DND-41 (cell line): ENCODE results near the gene ATP6AP1.
A peak's percentile ranks its signal among the peaks of the same experiment; 100 is the strongest.

Source experiments
- ATAC-seq: fragments of 200-7000 bp; cut with Tn5 transposase; 3 replicates; pipeline ENCODE4 v1.9.1; 2021; ENCODE audit warnings: low read depth; ENCODE audit not compliant: insufficient read depth
- DNase-seq: peaks from one replicate; pipeline ENCODE4 v3.0.0-alpha.2; 2020
- H2AFZ ChIP-seq: 2 replicates; pipeline ENCODE4 v1.6.0; 2012; ENCODE audit warnings: low read depth, low read length
- H3K27ac ChIP-seq: 2 replicates; pipeline ENCODE4 v1.5.1; 2012; ENCODE audit warnings: low read length, inconsistent platforms
- H3K27me3 ChIP-seq: fragments of 200-600 bp; sonication (generic); 2 replicates; pipeline ENCODE4 v1.6.0; 2012; ENCODE audit warnings: low read length, mild to moderate bottlenecking, inconsistent platforms; ENCODE audit not compliant: insufficient read depth, poor library complexity
- H3K36me3 ChIP-seq: 2 replicates; pipeline ENCODE4 v1.5.1; 2012; ENCODE audit warnings: low read length, inconsistent platforms; ENCODE audit not compliant: insufficient read depth
- H3K4me1 ChIP-seq: 2 replicates; pipeline ENCODE4 v1.5.1; 2012; ENCODE audit warnings: mild to moderate bottlenecking, low read length; ENCODE audit not compliant: insufficient read depth
- H3K4me2 ChIP-seq: 2 replicates; pipeline ENCODE4 v1.6.0; 2012; ENCODE audit warnings: mild to moderate bottlenecking, moderate library complexity, low read length, inconsistent platforms; ENCODE audit not compliant: insufficient read depth
- H3K4me3 ChIP-seq, 2 experiments: fragments of 200-600 bp in 1 of 2; shearing (Covaris generic) in 1 of 2; 2 replicates each; pipeline ENCODE4 v1.5.1; 2012 to 2016; ENCODE audit warnings: inconsistent platforms in 2 of 2, low read length in 2 of 2, mild to moderate bottlenecking in 2 of 2, low read depth in 1 of 2, moderate library complexity in 1 of 2
- H3K79me2 ChIP-seq: 2 replicates; pipeline ENCODE4 v1.6.0; 2012; ENCODE audit warnings: low read length, inconsistent platforms; ENCODE audit not compliant: insufficient read depth
- H3K9ac ChIP-seq: 2 replicates; pipeline ENCODE4 v1.6.0; 2012; ENCODE audit warnings: low read depth, mild to moderate bottlenecking, inconsistent platforms, low read length, moderate library complexity
- H3K9me3 ChIP-seq: 2 replicates; pipeline ENCODE4 v1.5.1; 2012; ENCODE audit warnings: low read length, moderate library complexity, mild to moderate bottlenecking, inconsistent platforms; ENCODE audit not compliant: insufficient read depth, severe bottlenecking
- H4K20me1 ChIP-seq: 2 replicates; pipeline ENCODE4 v1.6.0; 2012; ENCODE audit warnings: low read length; ENCODE audit not compliant: insufficient read depth
- EZH2 ChIP-seq: IDR thresholded peaks from 3 replicates; pipeline ENCODE4 v1.6.1; 2012; ENCODE audit warnings: borderline replicate concordance, low read depth, mild to moderate bottlenecking, moderate library complexity, low read length, inconsistent platforms; ENCODE audit not compliant: severe bottlenecking
- TF ChIP-seq, protein P1 (sequence below): IDR thresholded peaks from 2 replicates; pipeline ENCODE4 v1.5.1; 2012; ENCODE audit warnings: borderline replicate concordance, low read length, moderate library complexity, mild to moderate bottlenecking; ENCODE audit not compliant: poor library complexity, severe bottlenecking; ENCODE audit errors: extremely low read depth

ATP6AP1 gene

DNA sequence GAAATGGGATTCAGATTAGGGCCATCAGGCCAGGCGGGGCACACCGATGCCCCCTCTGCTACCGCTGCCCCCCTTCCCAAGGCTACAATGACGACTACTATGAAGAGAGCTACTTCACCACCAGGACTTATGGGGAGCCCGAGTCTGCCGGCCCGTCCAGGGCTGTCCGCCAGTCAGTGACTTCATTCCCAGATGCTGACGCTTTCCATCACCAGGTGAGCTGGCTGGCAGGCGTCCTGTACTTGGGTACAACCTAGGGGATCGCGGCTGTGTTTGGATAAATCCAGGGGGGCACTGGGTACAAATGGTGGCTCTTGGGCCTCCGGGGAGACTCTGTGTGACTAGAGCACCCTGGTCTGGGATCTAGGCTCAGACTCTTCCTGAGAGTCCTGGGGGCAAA lies 48.3 kb upstream of the ATP6AP1 start:
- H3K9me3 ChIP-seq = no peaks in the 10 kb centered on the region
- no peaks in the 10 kb centered on the region for H3K27me3 ChIP-seq
- H3K27ac ChIP-seq = peak overlapping the region; percentile 92
- peaks cover 13% of the 10 kb centered on the region for H4K20me1 ChIP-seq
- DNase-seq (no peak), ATAC-seq (no peak)
- peak overlapping the region; percentile 93 for H3K4me2 ChIP-seq
- H2AFZ ChIP-seq = no peak overlapping the region
- peak overlapping the region; percentile 80 to 91 for H3K4me3 ChIP-seq
- peak overlapping the region; percentile 97 for H3K9ac ChIP-seq
- H3K4me1 ChIP-seq = peaks cover 25% of the 10 kb centered on the region
- peaks cover 22% of the 10 kb centered on the region for H3K79me2 ChIP-seq
- TF ChIP-seq, protein P1, sequence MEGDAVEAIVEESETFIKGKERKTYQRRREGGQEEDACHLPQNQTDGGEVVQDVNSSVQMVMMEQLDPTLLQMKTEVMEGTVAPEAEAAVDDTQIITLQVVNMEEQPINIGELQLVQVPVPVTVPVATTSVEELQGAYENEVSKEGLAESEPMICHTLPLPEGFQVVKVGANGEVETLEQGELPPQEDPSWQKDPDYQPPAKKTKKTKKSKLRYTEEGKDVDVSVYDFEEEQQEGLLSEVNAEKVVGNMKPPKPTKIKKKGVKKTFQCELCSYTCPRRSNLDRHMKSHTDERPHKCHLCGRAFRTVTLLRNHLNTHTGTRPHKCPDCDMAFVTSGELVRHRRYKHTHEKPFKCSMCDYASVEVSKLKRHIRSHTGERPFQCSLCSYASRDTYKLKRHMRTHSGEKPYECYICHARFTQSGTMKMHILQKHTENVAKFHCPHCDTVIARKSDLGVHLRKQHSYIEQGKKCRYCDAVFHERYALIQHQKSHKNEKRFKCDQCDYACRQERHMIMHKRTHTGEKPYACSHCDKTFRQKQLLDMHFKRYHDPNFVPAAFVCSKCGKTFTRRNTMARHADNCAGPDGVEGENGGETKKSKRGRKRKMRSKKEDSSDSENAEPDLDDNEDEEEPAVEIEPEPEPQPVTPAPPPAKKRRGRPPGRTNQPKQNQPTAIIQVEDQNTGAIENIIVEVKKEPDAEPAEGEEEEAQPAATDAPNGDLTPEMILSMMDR = no peak
- TF ChIP-seq EZH2 = no peak
- H3K36me3 ChIP-seq = peaks cover 18% of the 10 kb centered on the region; the same call in 1 of the 2 replicates

DNA sequence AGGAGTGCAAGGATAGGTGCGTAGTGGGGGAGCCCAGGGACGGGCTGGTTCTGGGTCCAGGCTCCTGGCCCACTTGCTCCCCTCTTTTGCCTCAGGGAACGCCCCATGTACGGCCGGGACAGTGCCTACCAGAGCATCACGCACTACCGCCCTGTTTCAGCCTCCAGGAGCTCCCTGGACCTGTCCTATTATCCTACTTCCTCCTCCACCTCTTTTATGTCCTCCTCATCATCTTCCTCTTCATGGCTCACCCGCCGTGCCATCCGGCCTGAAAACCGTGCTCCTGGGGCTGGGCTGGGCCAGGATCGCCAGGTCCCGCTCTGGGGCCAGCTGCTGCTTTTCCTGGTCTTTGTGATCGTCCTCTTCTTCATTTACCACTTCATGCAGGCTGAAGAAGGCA lies 47.7 kb upstream of the ATP6AP1 start:
- Histone ChIP-seq H3K4me2 (peak overlapping the region; percentile 93), H3K36me3 (peaks cover 18% of the 10 kb centered on the region; the same call in 1 of the 2 replicates), H3K79me2 (peaks cover 22% of the 10 kb centered on the region), H3K9ac (peak overlapping the region; percentile 97; the same call in 1 of the 2 replicates), H3K4me3 (0 out of 4 replicates have a peak overlapping the region, but pooled peaks of 1 of the 2 experiments have one; percentile 80), H4K20me1 (peaks cover 13% of the 10 kb centered on the region), H3K4me1 (peaks cover 25% of the 10 kb centered on the region), H3K27ac (no peak overlapping the region; the same call in 1 of the 2 replicates), H2AFZ (no peak overlapping the region), H3K9me3 (no peaks in the 10 kb centered on the region), H3K27me3 (no peaks in the 10 kb centered on the region)
- ATAC-seq (no peak), DNase-seq (no peak)
- TF ChIP-seq, protein P1 = no peak
- no peak for TF ChIP-seq EZH2

DNA sequence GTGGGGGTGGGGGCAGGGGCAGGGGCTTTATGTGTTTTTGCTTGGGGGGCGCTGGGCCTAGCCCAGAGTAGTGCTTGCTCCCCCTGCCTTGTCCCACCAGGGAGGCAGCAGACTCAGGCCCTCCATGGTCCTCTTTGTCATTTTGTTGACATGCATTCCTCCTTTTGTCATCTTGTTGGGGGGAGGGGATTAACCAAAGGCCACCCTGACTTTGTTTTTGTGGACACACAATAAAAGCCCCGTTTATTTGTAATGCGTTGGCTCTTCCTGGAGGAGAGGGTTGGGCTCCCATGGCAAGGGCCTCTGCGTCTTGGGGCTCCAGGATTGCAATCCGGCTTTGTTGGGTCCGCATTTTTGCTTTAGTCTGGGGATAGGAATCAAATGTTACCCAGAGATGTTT lies 47.2 kb upstream of the ATP6AP1 start:
- no peak for TF ChIP-seq EZH2
- TF ChIP-seq, protein P1 = no peak
- H3K27me3 ChIP-seq = no peaks in the 10 kb centered on the region
- H3K4me2 ChIP-seq = no peak overlapping the region
- ATAC-seq = no peak
- peaks cover 13% of the 10 kb centered on the region for H4K20me1 ChIP-seq
- no peak overlapping the region for H3K4me3 ChIP-seq
- H3K27ac ChIP-seq = no peak overlapping the region
- H3K4me1 ChIP-seq = peaks cover 25% of the 10 kb centered on the region
- no peak for DNase-seq
- H3K79me2 ChIP-seq = peaks cover 22% of the 10 kb centered on the region
- no peak overlapping the region for H3K9ac ChIP-seq
- no peaks in the 10 kb centered on the region for H3K9me3 ChIP-seq
- no peak overlapping the region for H2AFZ ChIP-seq
- peaks cover 18% of the 10 kb centered on the region; the same call in 1 of the 2 replicates for H3K36me3 ChIP-seq
